Stimulated activated CD8-positive, alpha-beta memory T cell treated with anti-CD3 and anti-CD28 coated beads, Interleukin-15, amount 100 ng/mL, for 48 hours (primary cell): Measurements from ENCODE around the gene AGO1.
"Not testable (repeated sequence)": the region's sequence is repeated elsewhere in the genome, so short reads cannot be mapped to it uniquely, and the experiment has no call there.

ENCODE experiments used
- DNase-seq, 2 donors: peaks; one replicate each; pipeline ENCODE4 v3.0.0-alpha.2; 2020; ENCODE audit warnings: low read depth in 2 of 2

The AGO1 gene

DNA sequence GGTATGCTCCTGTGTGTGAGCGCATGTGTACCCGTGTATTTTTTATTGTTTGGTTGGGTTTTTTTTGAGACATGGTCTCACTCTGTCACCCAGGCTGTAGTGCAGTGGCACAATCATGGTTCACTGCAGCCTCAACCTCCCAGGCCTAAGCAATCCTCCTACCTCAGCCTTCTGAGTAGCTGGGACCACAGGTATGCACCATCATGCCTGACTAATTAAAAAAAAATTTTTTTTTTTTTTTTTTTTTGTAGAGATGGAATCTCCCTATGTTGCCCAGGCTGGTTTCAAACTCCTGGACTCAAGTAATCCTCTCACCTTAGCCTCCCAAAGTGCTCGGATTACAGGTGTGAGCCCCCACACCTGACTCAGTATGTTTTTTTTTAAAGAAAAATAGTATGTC, 89.6 kb downstream of the AGO1 start:
- DNase-seq = not testable (repeated sequence)

DNA sequence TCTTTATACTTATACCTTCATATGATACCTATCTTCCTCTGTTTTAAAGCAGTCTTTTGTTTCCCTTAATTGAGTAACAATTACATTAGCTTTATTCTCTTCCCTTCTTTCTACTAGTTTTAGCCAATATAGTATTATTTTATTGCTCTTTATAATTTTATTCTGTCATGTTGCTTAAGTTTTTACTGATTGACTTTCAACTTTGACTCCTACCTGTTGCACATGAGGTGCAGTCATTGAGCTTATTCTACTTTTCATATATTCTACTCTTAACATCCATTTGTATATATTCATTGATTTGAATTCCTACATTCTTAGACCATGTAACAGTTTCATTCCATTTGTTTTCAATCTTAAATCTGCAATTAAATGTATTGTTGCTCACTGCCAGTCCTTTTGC, 97.1 kb downstream of the AGO1 start:
- no peak for DNase-seq
